Stimulated activated CD4-positive, alpha-beta T cell treated with anti-CD3 and anti-CD28 coated beads, TNF-alpha, amount 100 ng/mL, for 24 hours (primary cell): ENCODE results near the gene LRRC3.

Experiments
- DNase-seq, 3 experiments: peaks; one replicate each; pipeline ENCODE4 v3.0.0-alpha.2; 2020; ENCODE audit warnings: low read depth in 3 of 3

The LRRC3 gene

GRCh38 chr21:44511219-44511937 lies 56.1 kb downstream of the LRRC3 start:
- no peak for DNase-seq
